OCI-LY1 (cell line): Measurements from ENCODE around the gene POLR1G.
"Not testable (repeated sequence)": the region's sequence is repeated elsewhere in the genome, so short reads cannot be mapped to it uniquely, and the experiment has no call there.

Experiments
- H2AFZ ChIP-seq: fragments of 200-600 bp; sonication (generic), shearing (Covaris generic); 2 replicates; pipeline ENCODE4 v1.6.0; 2014; ENCODE audit warnings: antibody characterized with exemption, mild to moderate bottlenecking, low read length
- H3F3A ChIP-seq: fragments of 200-600 bp; sonication (generic), shearing (Covaris generic); 2 replicates; pipeline ENCODE4 v1.6.0; 2014; ENCODE audit warnings: mild to moderate bottlenecking, antibody characterized with exemption, low read length, moderate library complexity; ENCODE audit not compliant: insufficient read depth
- H3K27ac ChIP-seq: fragments of 200-600 bp; sonication (generic); 2 replicates; pipeline ENCODE4 v1.5.1; 2014; ENCODE audit warnings: low read length, mixed run types, mild to moderate bottlenecking, low read depth; ENCODE audit not compliant: poor library complexity, severe bottlenecking
- H3K27me3 ChIP-seq: fragments of 200-600 bp; sonication (generic); 2 replicates; pipeline ENCODE4 v1.6.0; 2014; ENCODE audit warnings: antibody characterized with exemption, mild to moderate bottlenecking, low read length, moderate library complexity; ENCODE audit not compliant: insufficient read depth
- H3K36me3 ChIP-seq: fragments of 200-600 bp; sonication (generic); 2 replicates; pipeline ENCODE4 v1.6.1; 2014; ENCODE audit warnings: mild to moderate bottlenecking, antibody characterized with exemption, low read length, moderate library complexity, mixed read lengths; ENCODE audit not compliant: insufficient read depth
- H3K4me1 ChIP-seq: fragments of 200-600 bp; sonication (generic); 2 replicates; pipeline ENCODE4 v1.5.1; 2014; ENCODE audit warnings: mild to moderate bottlenecking, low read length, moderate library complexity; ENCODE audit not compliant: insufficient read depth, severe bottlenecking
- H3K4me2 ChIP-seq: fragments of 200-600 bp; sonication (generic), shearing (Covaris generic); 2 replicates; pipeline ENCODE4 v1.6.1; 2014; ENCODE audit warnings: low read length
- H3K4me3 ChIP-seq: fragments of 200-600 bp; sonication (generic); 2 replicates; pipeline ENCODE4 v1.5.1; 2014; ENCODE audit warnings: low read length, low read depth, mild to moderate bottlenecking, mixed read lengths; ENCODE audit not compliant: poor library complexity, severe bottlenecking
- H3K79me2 ChIP-seq: fragments of 200-600 bp; shearing (Covaris generic); 2 replicates; pipeline ENCODE4 v1.6.1; 2016; ENCODE audit warnings: mixed run types, low read length, mixed read lengths; ENCODE audit not compliant: insufficient read depth
- H3K9ac ChIP-seq: fragments of 200-600 bp; sonication (generic), shearing (Covaris generic); 2 replicates; pipeline ENCODE4 v1.6.1; 2014; ENCODE audit warnings: mild to moderate bottlenecking, low read length, mixed read lengths
- H3K9me2 ChIP-seq: fragments of 200-600 bp; sonication (generic), shearing (Covaris generic); 2 replicates; pipeline ENCODE4 v1.6.1; 2014; ENCODE audit warnings: low read depth, mild to moderate bottlenecking, low read length, mixed read lengths
- H3K9me3 ChIP-seq: fragments of 200-600 bp; shearing (Covaris generic); 2 replicates; pipeline ENCODE4 v1.6.1; 2014; ENCODE audit warnings: low read length, mixed read lengths
- H4K20me1 ChIP-seq: fragments of 200-600 bp; sonication (generic), shearing (Covaris generic); 2 replicates; pipeline ENCODE4 v1.6.0; 2016; ENCODE audit warnings: mild to moderate bottlenecking, low read length; ENCODE audit not compliant: insufficient read depth
- CTCF ChIP-seq: fragments of 200-600 bp; sonication (generic), shearing (Covaris generic); IDR thresholded peaks from 2 replicates; pipeline ENCODE4 v1.5.1; 2017; ENCODE audit warnings: mild to moderate bottlenecking, antibody characterized with exemption, low read length, moderate library complexity, mixed read lengths
- EZH2 ChIP-seq: fragments of 200-600 bp; sonication (generic), shearing (Covaris generic); IDR thresholded peaks from 2 replicates; pipeline ENCODE4 v1.8.0; 2017; ENCODE audit warnings: borderline replicate concordance, mixed run types, mild to moderate bottlenecking, antibody characterized with exemption, low read length, moderate library complexity, mixed read lengths

Gene POLR1G

GRCh38 chr19:45405435-45406225 is 814 bp upstream of the POLR1G start:
- Histone ChIP-seq H2AFZ (no peak overlapping the region), H3K9ac (peak overlapping the region; percentile 83), H3K36me3 (peaks cover 5% of the 10 kb centered on the region; the same call in 1 of the 2 replicates), H3K4me1 (peaks cover 55% of the 10 kb centered on the region), H3K79me2 (peaks cover 6% of the 10 kb centered on the region; the same call in 1 of the 2 replicates), H3K27me3 (no peaks in the 10 kb centered on the region), H3K9me2 (no peaks in the 10 kb centered on the region), H3K4me2 (peak overlapping the region; percentile 68), H4K20me1 (no peaks in the 10 kb centered on the region), H3F3A (no peaks in the 10 kb centered on the region), H3K27ac (peak overlapping the region; percentile 79), H3K4me3 (peak overlapping the region; percentile 84), H3K9me3 (no peaks in the 10 kb centered on the region)
- TF ChIP-seq EZH2 (no peak), CTCF (no peak)

- Histone ChIP-seq H3F3A (no peaks in the 10 kb centered on the region), H3K4me3 (peak overlapping the region; percentile 84), H3K27ac (no peak overlapping the region)
Observed at GRCh38 chr19:45407091-45407375, 589 bp downstream of the POLR1G start.

GRCh38 chr19:45407585-45407984 is 1.1 kb downstream of the POLR1G start:
- not testable (repeated sequence) for H3K9me2 ChIP-seq, H3F3A ChIP-seq, H3K27ac ChIP-seq, H2AFZ ChIP-seq, H3K9me3 ChIP-seq, H3K27me3 ChIP-seq, H3K79me2 ChIP-seq, H4K20me1 ChIP-seq
- Histone ChIP-seq H3K4me2 (peak overlapping the region; percentile 68), H3K36me3 (peaks cover 15% of the 10 kb centered on the region), H3K4me3 (peak overlapping the region; percentile 84), H3K9ac (peak overlapping the region; percentile 83), H3K4me1 (peaks cover 51% of the 10 kb centered on the region)

More at GRCh38 chr19:45407091-45407375, 589 bp downstream of the POLR1G start:
- TF ChIP-seq CTCF (no peak), EZH2 (no peak)
- H3K79me2 ChIP-seq, result peaks cover 6% of the 10 kb centered on the region; the same call in 1 of the 2 replicates
- peak overlapping the region; percentile 68 for H3K4me2 ChIP-seq
- peak overlapping the region; percentile 83 for H3K9ac ChIP-seq
- H4K20me1 ChIP-seq, result no peaks in the 10 kb centered on the region
- H3K9me2 ChIP-seq, result no peaks in the 10 kb centered on the region
- no peaks in the 10 kb centered on the region for H3K27me3 ChIP-seq
- H2AFZ ChIP-seq, result no peak overlapping the region
- peaks cover 55% of the 10 kb centered on the region for H3K4me1 ChIP-seq
- H3K9me3 ChIP-seq, result no peaks in the 10 kb centered on the region
- peaks cover 11% of the 10 kb centered on the region for H3K36me3 ChIP-seq

- no peak overlapping the region for H3K9ac ChIP-seq
- H2AFZ ChIP-seq, result no peak overlapping the region
- H3K36me3 ChIP-seq, result peaks cover 21% of the 10 kb centered on the region
- no peaks in the 10 kb centered on the region for H4K20me1 ChIP-seq
- H3K9me2 ChIP-seq, result no peaks in the 10 kb centered on the region
- no peaks in the 10 kb centered on the region for H3K27me3 ChIP-seq
- no peak for TF ChIP-seq EZH2
- TF ChIP-seq CTCF, result no peak
- H3K79me2 ChIP-seq, result peaks cover 6% of the 10 kb centered on the region; the same call in 1 of the 2 replicates
- H3K9me3 ChIP-seq, result no peaks in the 10 kb centered on the region
- no peak overlapping the region for H3K27ac ChIP-seq
- H3K4me2 ChIP-seq, result peak overlapping the region; percentile 68; the same call in 1 of the 2 replicates
- H3F3A ChIP-seq, result no peaks in the 10 kb centered on the region
- peak overlapping the region; percentile 84 for H3K4me3 ChIP-seq
- H3K4me1 ChIP-seq, result peaks cover 45% of the 10 kb centered on the region
Observed at GRCh38 chr19:45408121-45408520, 1.7 kb downstream of the POLR1G start.
